ENCODE measurements around the gene CUL3.
A peak's percentile ranks its signal among the peaks of the same experiment; 100 is the strongest.
"Not testable (repeated sequence)": the region's sequence is repeated elsewhere in the genome, so short reads cannot be mapped to it uniquely, and the experiment has no call there.

The CUL3 gene

DNA sequence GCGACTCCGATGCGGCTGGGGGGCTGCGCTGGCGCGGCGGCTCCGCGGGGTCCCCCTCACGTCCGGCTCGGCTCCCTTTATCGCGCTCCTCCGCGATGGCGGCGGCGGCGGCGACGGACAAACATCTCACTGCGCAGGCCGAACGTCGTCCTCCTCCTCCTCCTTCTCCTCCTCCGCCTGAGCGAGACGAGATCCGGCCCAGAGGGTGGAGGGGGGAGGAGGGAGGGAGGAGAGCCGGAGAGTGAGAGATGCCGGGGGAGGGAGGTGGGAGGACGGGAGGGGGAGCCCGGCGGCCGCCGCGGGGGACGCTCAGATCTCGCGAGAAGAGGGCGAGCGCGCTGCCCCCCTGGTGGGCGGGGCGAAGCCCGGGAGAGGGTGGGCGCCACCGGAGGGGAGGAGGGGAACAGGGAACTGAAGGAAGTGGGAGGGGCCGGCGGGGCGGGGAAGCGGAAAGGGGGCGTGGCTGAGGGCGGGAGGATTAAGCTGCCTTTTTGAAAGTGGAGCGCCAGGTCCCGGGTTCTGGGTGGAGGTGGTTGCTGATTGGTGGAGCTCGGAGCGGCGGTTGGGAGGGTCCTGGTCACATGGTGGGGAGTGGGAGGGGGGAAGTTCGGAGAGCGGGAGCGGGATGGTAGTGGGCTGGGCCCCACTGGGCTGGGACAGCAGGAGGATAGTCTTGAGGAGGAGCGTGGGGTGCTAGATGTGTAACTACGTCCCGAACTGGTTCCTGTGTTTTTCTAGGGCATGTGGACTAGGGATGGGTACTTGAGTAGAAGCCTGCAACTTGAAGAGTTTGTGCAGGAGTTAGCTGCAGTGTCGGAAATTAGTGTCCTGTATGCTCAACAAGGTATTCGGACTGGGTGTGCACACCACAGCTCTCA, at the start of gene CUL3:
Gene CUL3, minus strand, starts transcription at position 153 of the 878 bp plus-strand sequence. CDS start 354 bp downstream, outside the sequence.
- peak; percentile 99 for DNase-seq (ENCODE audit: low spot score)

- no peak for DNase-seq (ENCODE audit: low spot score)
These were observed 45.7 kb upstream of the CUL3 start for GRCh38 chr2:224630659-224631550.

DNA sequence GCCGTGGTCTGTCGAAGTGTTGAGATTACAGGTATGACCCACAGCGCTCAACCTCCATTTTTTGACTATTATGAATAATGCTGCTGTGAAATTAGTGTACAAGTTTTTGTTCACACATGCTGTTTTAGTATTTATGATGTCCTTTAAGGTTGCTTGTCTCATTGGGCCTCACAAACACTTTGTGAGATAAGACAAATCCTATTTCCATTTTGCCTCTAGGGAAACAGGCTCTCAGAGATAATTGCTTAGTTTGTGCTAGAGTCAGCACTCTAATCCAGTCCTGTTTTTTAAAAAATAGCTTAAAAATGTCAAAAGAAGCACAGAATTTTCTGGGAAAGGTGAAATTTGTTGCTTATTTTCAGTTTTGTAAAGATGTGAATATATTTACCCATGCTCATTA, 43.3 kb upstream of the CUL3 start:
- no peak for DNase-seq (ENCODE audit: low spot score)

- no peak for DNase-seq (ENCODE audit: low spot score)
These were observed 41.6 kb upstream of the CUL3 start for GRCh38 chr2:224626735-224627134.

DNA sequence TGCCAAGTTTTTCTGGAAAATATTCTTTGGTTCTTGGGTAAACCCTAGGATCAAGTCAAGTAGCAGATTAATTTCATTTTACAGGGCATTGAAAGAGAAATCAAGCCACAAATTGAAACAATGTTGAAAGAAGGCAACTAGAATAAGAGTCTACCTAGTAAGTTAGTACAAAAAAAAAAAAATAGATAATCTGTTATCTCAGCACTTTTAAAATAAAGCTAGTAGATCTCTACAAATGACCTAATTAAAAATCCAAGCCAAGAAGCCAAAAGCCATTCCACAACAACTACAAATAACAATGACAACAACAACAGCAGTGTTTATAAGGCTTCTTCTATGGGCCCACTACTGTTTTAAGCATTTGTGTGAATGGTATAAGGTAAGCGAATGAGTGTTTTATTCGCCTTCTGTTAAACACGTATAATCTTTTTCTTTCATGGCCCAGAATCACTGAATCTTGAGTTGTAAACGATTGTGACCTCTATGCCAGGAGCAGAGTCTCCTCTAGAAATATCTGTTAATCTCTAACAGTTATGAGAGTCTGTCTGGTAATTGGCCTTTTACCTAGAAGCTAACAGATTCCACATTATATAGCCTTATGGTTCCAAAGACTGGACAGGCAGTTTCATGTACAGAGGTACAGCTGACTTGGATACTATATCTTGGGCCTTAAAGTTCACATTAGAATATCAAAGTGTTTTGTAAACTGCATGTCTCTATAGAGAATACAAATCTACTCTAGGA, 28.6 kb upstream of the CUL3 start:
- no peak for DNase-seq (ENCODE audit: low spot score)

DNA sequence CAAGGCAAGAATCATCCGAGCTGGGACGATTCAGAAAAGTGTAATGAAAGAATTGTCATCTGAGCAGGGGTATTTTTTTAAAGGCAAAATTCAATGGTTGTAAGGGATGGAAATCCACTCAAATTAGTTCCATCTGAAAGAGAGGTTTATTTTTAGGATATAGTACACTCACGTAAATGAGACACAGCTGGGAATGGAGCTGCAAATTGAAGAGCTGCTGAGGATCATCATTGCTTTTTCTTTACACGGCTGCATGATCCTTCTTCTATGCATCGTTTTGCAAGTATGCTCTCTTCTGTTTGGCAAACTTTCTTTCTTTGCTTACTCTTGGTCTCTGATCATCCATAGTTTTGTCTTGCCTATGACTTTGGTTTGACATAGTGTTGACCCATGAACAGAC, 27.4 kb upstream of the CUL3 start:
- DNase-seq (ENCODE audit: low spot score): no peak

DNA sequence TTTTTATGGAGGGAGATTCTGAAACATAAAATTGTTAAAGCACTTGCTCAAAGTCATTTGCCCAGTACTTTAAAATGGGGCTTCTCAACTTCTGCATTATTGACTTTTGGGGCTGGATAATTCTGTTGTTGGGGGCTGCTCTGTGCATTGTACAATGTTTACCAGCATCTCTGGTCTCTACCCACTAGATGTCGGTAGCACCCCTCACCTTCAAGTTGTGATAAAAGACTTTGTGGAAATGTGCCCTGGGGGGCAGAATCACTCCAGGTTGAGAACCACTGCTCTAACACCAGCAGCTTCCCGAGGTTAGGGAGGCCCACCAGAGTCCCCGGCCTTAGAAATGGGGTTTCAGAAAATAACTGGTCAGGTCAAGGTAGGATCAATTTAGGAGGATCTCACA, 26.8 kb upstream of the CUL3 start:
- no peak for DNase-seq (ENCODE audit: low spot score)

DNA sequence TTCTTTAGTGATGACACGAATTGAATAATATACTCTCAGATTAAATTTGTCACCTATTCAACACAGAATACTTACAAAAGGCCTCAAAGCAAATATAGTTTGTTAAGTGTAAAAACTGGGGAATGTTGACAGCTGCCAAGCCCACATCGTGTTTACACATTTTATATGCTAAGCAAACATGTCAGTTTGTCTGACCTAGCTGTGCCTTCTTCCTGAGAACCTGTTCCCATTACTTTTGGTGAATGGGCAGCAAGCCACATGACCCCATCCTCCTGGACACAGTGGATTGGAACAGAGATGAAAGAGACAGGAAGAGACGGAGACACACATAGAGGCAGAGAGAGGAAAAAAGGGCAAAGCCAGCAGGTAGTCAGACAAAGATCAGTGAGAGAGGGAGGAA, 22.9 kb upstream of the CUL3 start:
- no peak for DNase-seq (ENCODE audit: low spot score)

DNA sequence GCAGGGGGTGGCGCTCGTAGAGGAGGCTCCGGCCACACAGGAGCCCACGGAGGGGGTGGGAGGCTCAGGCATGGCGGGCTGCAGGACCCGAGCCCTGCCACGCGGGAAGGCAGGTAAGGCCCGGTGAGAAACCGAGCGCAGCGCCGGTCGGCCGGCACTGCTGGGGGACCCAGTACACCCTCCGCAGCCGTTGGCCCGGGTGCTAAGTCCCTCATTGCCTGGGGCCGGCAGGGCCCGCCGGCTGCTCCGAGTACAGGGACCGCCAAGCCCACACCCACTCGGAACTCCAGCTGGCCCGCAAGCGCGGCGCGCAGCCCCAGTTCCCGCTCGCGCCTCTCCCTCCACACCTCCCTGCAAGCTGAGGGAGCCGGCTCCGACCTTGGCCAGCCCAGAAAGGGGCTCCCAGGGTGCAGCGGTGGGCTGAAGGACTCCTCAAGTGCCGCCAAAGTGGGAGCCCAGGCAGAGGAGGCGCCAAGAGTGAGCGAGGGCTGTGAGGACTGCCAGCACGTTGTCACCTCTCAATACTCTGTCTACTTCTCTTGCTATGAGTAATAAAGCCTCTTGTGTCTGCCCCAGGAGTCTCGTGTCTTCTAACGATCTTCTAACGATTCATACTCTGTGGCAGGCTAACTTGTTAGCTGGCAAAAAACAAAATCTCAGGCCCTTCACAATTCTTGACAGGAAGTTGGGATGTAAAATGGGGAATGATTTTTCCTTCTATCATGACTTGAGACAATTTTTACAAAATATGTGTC, 18.8 kb upstream of the CUL3 start:
- DNase-seq (ENCODE audit: low spot score): not testable (repeated sequence)

DNA sequence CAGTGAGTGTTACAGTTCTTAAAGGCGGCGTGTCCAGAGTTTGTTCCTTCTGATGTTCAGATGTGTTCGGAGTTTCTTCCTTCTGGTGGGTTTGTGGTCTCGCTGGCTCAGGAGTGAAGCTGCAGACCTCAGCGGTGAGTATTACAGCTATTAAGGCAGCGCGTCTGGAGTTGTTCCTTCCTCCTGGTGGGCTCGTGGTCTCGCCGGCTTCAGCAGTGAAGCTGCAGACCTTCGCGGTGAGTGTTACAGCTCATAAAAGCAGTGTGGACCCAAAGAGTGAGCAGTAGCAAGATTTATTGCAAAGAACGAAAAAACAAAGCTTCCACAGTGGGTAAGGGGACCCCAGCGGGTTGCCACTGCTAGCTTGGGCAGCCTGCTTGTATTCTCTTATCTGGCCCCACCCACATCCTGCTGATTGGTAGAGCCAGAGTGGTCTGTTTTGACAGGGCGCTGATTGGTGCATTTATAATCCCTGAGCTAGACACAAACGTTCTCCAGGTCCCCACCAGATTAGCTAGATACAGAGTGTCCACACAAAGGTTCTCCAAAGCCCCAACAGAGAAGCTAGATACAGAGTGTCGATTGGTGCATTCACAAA, 17.7 kb upstream of the CUL3 start:
- DNase-seq (ENCODE audit: low spot score): not testable (repeated sequence)

- DNase-seq (ENCODE audit: low spot score): no peak
These were observed 16.8 kb upstream of the CUL3 start for GRCh38 chr2:224601923-224602322.

DNA sequence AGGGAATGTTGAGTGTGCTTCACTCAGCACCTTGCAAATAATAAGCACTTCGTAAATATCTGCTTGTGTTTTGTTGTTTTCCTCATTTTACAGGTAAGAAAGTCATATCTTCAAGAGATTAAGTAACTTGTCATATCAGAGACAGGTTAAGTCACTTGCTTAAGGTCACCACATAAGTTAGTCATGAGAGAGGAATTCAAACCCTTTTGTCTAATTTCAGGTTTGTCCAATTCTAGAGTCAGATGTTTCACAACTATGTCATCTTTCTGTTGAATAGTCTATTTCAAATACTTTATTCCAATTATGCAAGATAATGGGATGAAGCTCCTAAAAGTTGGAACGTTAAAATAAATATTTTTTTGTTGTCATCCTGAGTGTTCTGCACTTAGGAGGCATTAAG, 13.5 kb upstream of the CUL3 start:
- no peak for DNase-seq (ENCODE audit: low spot score)

- no peak for DNase-seq (ENCODE audit: low spot score)
These were observed 11.1 kb upstream of the CUL3 start for GRCh38 chr2:224596289-224596688.

GRCh38 chr2:224595518-224595917, 10.4 kb upstream of the CUL3 start:
- no peak for DNase-seq (ENCODE audit: low spot score)

- no peak for DNase-seq (ENCODE audit: low spot score)
These were observed 9.7 kb upstream of the CUL3 start for GRCh38 chr2:224594840-224595239.

DNA sequence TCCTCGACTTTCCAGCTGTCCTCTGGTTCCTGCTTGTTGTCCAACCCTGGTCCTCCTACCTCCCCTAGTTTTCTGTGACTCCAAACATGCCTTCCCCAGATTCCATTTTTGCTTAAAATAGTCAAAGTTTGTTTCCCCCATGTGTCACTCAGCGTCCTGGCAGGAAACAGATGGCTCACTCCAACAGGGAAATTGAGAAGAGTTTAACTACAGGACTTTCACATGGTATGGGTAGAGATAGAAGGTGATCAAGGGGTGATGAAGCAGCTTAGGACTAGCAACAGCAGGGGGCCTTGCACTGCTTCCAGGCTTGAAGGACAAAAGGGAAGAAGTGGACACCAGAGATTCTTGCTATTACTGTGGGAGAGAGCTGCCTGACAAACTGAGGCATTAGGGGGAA, 6.1 kb upstream of the CUL3 start:
- DNase-seq (ENCODE audit: low spot score): no peak

DNA sequence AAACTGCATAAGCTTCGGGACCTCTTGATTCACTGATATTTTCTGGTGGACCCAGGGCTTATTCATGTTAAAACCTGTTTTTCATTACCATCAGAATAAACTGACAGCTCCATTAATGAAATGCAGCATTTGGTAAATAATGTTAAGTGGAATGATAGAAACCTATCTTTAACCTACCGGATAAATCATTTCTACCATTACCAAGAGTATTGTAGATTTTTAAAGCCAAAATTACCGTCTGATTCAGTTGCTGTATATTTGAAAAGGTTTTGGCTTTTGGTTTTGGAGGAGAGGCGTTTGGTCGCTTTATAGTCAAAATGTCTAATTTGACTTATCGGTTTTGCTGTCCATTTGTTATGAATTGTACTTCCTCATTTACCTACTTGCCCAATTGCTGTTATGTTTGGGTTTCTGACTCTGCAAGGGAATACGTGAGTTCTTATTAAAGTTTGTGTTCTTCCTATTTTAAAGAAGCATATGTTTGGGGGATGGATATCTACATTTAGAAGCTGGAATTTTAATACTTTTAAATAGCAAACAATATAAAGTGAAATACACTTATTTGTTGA, 1.0 kb upstream of the CUL3 start:
- DNase-seq (ENCODE audit: low spot score): no peak

DNA sequence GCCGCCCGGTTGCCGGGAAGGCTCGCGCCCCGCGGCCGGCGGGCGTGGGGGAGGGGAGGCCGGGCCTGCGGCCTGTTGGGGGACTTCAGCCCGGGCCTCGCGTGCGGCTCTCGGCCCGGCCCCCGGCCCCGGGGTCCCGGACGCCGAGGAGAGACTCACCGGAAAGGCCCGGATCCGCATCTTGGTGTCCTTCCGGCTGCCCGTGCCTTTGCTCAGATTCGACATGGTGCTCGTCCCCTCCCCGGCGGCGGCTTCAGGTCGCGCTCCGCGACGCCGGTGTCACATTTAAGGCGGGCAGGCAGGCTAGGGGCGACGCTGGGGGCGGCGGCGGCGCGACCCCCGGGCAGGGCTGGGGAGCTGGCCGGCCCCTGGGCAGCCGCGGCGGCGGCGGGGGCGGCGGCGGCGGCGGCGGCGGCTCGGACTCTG, 365 bp downstream of the CUL3 start:
- peak; percentile 49 for DNase-seq (ENCODE audit: low spot score)

DNA sequence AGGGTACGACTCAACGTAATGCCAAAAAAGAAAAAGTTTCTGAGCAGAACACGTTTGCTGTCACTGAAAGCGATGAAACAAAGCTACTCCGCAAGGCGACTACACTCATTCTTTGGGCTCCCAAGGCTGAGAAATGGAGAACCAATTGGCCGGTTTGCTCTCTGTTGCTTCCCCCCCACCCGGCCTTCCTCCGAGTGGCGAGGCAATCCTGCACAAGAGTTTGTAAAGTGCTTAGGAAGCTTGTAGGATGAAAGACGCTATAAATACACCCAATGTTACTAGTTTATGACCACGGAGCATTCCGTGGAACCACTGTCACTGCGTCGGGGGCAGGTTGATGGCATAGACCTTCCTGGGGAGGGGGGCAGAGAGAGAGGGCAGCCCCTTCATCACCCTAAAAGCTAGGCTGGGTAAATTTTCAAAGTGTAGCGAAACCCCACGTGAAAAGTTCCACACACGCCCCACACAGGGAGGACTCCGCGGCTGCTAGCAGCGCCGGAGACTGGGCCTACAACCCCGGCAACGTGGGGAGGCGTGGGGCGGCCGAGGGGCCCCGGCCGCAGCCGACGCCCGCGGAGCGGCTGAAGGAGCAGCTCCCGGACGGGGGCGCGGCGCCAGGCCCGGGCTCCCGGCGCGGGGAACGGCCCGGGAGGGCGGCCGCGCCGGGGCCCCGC, 915 bp downstream of the CUL3 start:
- DNase-seq (ENCODE audit: low spot score): no peak

DNA sequence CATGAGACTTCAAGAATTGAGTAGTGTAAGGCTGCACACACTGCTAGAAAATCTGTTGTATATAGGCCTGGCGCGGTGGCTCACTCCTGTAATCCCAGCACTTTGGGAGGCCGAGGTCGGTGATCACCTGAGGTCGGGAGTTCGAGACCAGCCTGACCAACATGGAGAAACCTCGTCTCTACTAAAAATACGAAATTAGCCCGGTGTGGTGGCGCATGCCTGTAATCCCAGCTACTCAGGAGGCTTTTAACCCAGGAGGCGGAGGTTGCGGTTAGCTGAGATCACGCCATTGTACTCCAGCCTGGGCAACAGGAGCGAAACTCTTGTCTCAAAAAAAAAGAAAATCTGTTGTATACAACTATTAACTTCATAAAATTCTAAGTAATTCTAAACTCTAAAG, 2.1 kb downstream of the CUL3 start:
- DNase-seq (ENCODE audit: low spot score): not testable (repeated sequence)

Measured in CD4-positive, alpha-beta T cell treated with Interleukin-6 at 100 ng/mL for 8 hours (primary cell).